B cell (primary cell): ENCODE measurements around the gene MEF2C. TPM values are rescaled to one million over a fixed set of nuclear protein-coding genes. Genes with fewer than 3 reads are reported as not detected.

Experiments used
- ATAC-seq: fragments of 200-7000 bp; cut with Tn5 transposase; one replicate; pipeline ENCODE4 v1.10.0; 2021; ENCODE audit warnings: low read depth, mild to moderate bottlenecking, moderate number of reproducible peaks, moderate library complexity
- CTCF ChIA-PET: fragments of 350-600 bp; sonication (Branson Sonifier 250); formaldehyde crosslinking; loops from one replicate; lab custom pipeline; 2021; ENCODE audit warnings: antibody characterized with exemption, inconsistent platforms; lab: Charles Lee
- POLR2A ChIA-PET: fragments of 350-600 bp; sonication (Branson Sonifier 250); formaldehyde crosslinking; loops from one replicate; lab custom pipeline; 2021; ENCODE audit warnings: antibody characterized with exemption; lab: Charles Lee
- DNase-seq: peaks from one replicate; pipeline ENCODE4 v3.0.0; 2013
- H2AFZ ChIP-seq: 2 replicates; pipeline ENCODE4 v1.6.1; 2012; ENCODE audit warnings: mild to moderate bottlenecking, low read depth, low read length; ENCODE audit not compliant: insufficient read depth, poor library complexity, severe bottlenecking
- H3K27ac ChIP-seq, 2 donors: 1 replicate in 1 of 2; 2 replicates in 1 of 2; pipeline ENCODE4 v1.5.1; 2012 to 2013; ENCODE audit warnings: low read length in 2 of 2, mild to moderate bottlenecking in 2 of 2, moderate library complexity in 1 of 2
- H3K27me3 ChIP-seq, 4 experiments: fragments of 200-600 bp in 1 of 4; sonication (generic) in 1 of 4; replicated peaks in 1 of 4; 1 replicate in 2 of 4; 2 replicates in 2 of 4; pipeline versions ENCODE4 v1.6.1 to v1.7.0; 2013 to 2016; ENCODE audit warnings: low read length in 3 of 4, mild to moderate bottlenecking in 2 of 4, mixed read lengths in 1 of 4, moderate library complexity in 1 of 4; ENCODE audit not compliant: insufficient read depth in 4 of 4, control insufficient read depth in 3 of 4; ENCODE audit errors: control extremely low read depth in 1 of 4
- H3K36me3 ChIP-seq, 2 experiments: replicated peaks in 1 of 2; 1 replicate in 1 of 2; 2 replicates in 1 of 2; pipeline versions ENCODE4 v1.6.1 to v1.7.1; 2013; ENCODE audit warnings: low read length in 1 of 2; ENCODE audit not compliant: insufficient read depth in 2 of 2, control insufficient read depth in 1 of 2; ENCODE audit errors: control extremely low read depth in 1 of 2, extremely low read depth in 1 of 2
- H3K4me1 ChIP-seq, 2 donors: fragments of 200-600 bp in 1 of 2; sonication (generic) in 1 of 2; 1 replicate in 1 of 2; 2 replicates in 1 of 2; pipeline versions ENCODE4 v1.5.1 to v1.6.1; 2013 to 2017; ENCODE audit warnings: low read length in 2 of 2; ENCODE audit not compliant: control insufficient read depth in 2 of 2, insufficient read depth in 2 of 2
- H3K4me2 ChIP-seq: replicated peaks from 2 replicates; pipeline ENCODE3; 2012; ENCODE audit warnings: mild to moderate bottlenecking, low read depth, low read length; ENCODE audit not compliant: poor library complexity, severe bottlenecking
- H3K4me3 ChIP-seq, 5 experiments: fragments of 200-600 bp in 1 of 5; sonication (generic) in 1 of 5; 1 replicate in 3 of 5; 2 replicates in 2 of 5; pipeline versions ENCODE4 v1.5.1 to v1.7.0; 2011 to 2016; ENCODE audit warnings: low read length in 4 of 5, mild to moderate bottlenecking in 4 of 5, low read depth in 2 of 5, control low read depth in 1 of 5, moderate library complexity in 1 of 5; ENCODE audit not compliant: insufficient read depth in 1 of 5; ENCODE audit errors: control extremely low read depth in 1 of 5, extremely low read depth in 1 of 5
- H3K79me2 ChIP-seq: fragments of 200-600 bp; sonication (generic); one replicate; pipeline ENCODE4 v1.6.0; 2016; ENCODE audit warnings: low read length; ENCODE audit not compliant: control insufficient read depth, insufficient read depth
- H3K9ac ChIP-seq: fragments of 200-600 bp; sonication (generic); 2 replicates; pipeline ENCODE4 v1.6.1; 2017; ENCODE audit warnings: mild to moderate bottlenecking, low read length, moderate library complexity
- H3K9me3 ChIP-seq, 3 donors: one replicate each; pipeline versions ENCODE4 v1.6.1 to v1.7.1; 2013; ENCODE audit warnings: low read length in 2 of 3; ENCODE audit not compliant: control insufficient read depth in 2 of 3, insufficient read depth in 1 of 3; ENCODE audit errors: control extremely low read depth in 1 of 3
- H4K20me1 ChIP-seq: 2 replicates; pipeline ENCODE4 v1.6.0; 2012; ENCODE audit warnings: mild to moderate bottlenecking, low read length; ENCODE audit not compliant: insufficient read depth, control insufficient read depth, poor library complexity, severe bottlenecking
- H3K27ac Mint-ChIP-seq: one replicate; pipeline ENCODE4 v1.8.0; 2021; ENCODE audit warnings: mixed read lengths
- H3K27me3 Mint-ChIP-seq: one replicate; pipeline ENCODE4 v1.8.0; 2021; ENCODE audit warnings: mixed read lengths
- H3K4me1 Mint-ChIP-seq: one replicate; pipeline ENCODE4 v1.8.0; 2021; ENCODE audit warnings: mixed read lengths
- H3K4me3 Mint-ChIP-seq: one replicate; pipeline ENCODE4 v1.8.0; 2021; ENCODE audit warnings: mixed read lengths
- H3K9me3 Mint-ChIP-seq: one replicate; pipeline ENCODE4 v1.8.0; 2022; ENCODE audit warnings: mixed read lengths; ENCODE audit not compliant: insufficient read depth
- EZH2 ChIP-seq: IDR thresholded peaks from 2 replicates; pipeline ENCODE4 v1.6.1; 2012; ENCODE audit warnings: borderline replicate concordance, low read depth, mild to moderate bottlenecking, moderate library complexity, low read length; ENCODE audit not compliant: insufficient read depth, poor library complexity, severe bottlenecking
- WGBS: methylation state at CpG from one replicate; pipeline ENCODE4 v1.1.5; 2013; ENCODE audit warnings: missing lambda C conversion rate; ENCODE audit not compliant: insufficient coverage; 5-methylcytosine and 5-hydroxymethylcytosine counted together
- intact Hi-C: fragments of 100-400 bp; cut with micrococcal nuclease; formaldehyde crosslinking; loops from one replicate; pipeline ENCODE4 v1.10.0; 2022
- polyA plus RNA-seq: library from polyadenylated mRNA; depleted of rRNA; stranded (reverse); fragments of >200 nt; gene quantifications from 2 replicates; pipeline ENCODE4 v1.2.3, GENCODE V29; 2012
- total RNA-seq, 2 donors: library from RNA; stranded (reverse); fragments of 120-200 nt in 1 of 2; gene quantifications; 1 replicate in 1 of 2; 2 replicates in 1 of 2; pipeline versions ENCODE4 v1.2.3 to v1.2.4, GENCODE V29; 2013 to 2022
- TF ChIP-seq, protein P1 (sequence below): fragments of 200-600 bp; IDR thresholded peaks from one replicate; pipeline ENCODE4 v1.8.0; 2022; ENCODE audit warnings: antibody characterized with exemption, mild to moderate bottlenecking

Gene MEF2C
- total and polyA plus RNA-seq, 2 donors (not counting 1 experiment from before 2014, with no cell fraction given) = 97.4 to 354 TPM

DNA sequence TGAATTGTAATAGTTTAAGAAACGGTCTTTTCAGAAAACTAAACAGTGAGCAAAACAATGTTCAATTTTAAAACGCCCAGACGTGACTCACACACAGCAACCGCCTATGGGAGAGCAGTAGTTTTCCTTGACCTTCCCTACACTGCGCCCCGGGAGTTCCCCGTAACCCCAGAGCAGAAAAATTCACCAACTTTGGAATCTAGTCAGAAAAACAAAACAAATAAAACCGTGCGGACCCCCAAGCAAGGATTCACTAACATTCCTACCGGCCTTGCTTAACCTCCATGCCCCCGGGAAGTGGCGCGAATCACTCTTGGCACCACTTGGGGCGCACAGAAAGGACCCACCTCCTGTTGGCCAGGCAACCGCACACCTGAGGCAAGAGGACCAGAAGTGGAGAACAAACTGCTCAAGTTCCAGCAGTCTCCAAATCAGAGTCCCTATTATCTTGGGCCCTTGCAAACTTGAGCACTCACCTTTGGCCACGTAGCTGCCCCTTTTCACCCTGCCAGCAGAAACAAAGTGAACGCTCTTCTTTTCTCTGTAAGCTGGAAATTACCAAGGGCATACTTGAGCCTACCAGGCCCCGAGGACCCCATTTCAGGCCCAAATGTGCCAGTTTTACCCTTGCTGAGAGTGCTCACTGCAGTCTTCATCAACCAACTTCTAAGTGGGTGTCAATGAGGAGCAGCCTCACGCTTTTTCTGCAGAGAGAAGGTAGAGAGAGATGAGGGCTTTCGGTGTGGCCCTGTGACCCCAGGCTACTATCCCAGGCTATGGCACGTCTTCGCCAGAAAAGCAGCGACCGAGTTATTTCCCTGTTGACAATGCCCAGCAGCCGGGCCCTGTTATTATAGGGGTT, 189.7 kb downstream of the MEF2C start:
- Histone ChIP-seq H3K4me3 (no peak overlapping the region), H3K27me3 (peaks cover 3 to 87% (median 78%) of the 10 kb centered on the region in 4 experiments), H3K9me3 (peaks cover 0 to 64% (median 34%) of the 10 kb centered on the region in 3 donors), H3K36me3 (no peaks in the 10 kb centered on the region), H3K79me2 (no peaks in the 10 kb centered on the region), H4K20me1 (no peaks in the 10 kb centered on the region), H3K9ac (no peak overlapping the region), H3K4me2 (no peak overlapping the region), H3K27ac (no peak overlapping the region), H3K4me1 (peaks cover 46 to 50% of the 10 kb centered on the region in 2 donors), H2AFZ (no peak overlapping the region)
- H3K4me3 Mint-ChIP-seq = no peak overlapping the region
- peak overlapping the region; percentile 59 for H3K27ac Mint-ChIP-seq
- H3K4me1 Mint-ChIP-seq = peaks cover 31% of the 10 kb centered on the region
- H3K27me3 Mint-ChIP-seq = peaks cover 85% of the 10 kb centered on the region
- ChIA-PET CTCF (interaction anchor here (0.8 to 4.6 kb wide), 7 partner anchors 12 to 912 kb away, joined by 3 to 99 read pairs (median 26); no protein-coding TSS in a partner anchor), POLR2A (interaction anchor here (0.7 kb wide), 1 partner anchor 1716 kb away, joined by 3 read pairs; no protein-coding TSS in a partner anchor)
- DNase-seq = peak; percentile 46
- TF ChIP-seq EZH2 = no peak
- TF ChIP-seq, protein P1, sequence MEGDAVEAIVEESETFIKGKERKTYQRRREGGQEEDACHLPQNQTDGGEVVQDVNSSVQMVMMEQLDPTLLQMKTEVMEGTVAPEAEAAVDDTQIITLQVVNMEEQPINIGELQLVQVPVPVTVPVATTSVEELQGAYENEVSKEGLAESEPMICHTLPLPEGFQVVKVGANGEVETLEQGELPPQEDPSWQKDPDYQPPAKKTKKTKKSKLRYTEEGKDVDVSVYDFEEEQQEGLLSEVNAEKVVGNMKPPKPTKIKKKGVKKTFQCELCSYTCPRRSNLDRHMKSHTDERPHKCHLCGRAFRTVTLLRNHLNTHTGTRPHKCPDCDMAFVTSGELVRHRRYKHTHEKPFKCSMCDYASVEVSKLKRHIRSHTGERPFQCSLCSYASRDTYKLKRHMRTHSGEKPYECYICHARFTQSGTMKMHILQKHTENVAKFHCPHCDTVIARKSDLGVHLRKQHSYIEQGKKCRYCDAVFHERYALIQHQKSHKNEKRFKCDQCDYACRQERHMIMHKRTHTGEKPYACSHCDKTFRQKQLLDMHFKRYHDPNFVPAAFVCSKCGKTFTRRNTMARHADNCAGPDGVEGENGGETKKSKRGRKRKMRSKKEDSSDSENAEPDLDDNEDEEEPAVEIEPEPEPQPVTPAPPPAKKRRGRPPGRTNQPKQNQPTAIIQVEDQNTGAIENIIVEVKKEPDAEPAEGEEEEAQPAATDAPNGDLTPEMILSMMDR = no peak
- no peak for ATAC-seq
- H3K9me3 Mint-ChIP-seq = peaks cover 2% of the 10 kb centered on the region
- WGBS = 20% methylated on average over 21 of the region's 25 CpGs
- intact Hi-C loops = loop anchor here (5.0 kb wide), 1 partner anchor 551 kb away; no protein-coding TSS in a partner anchor
